ENCODE data around the gene COX17.

Gene COX17

GRCh38 chr3:119643528-119643927 is 33.7 kb downstream of the COX17 start:
- DNase-seq (ENCODE audit: low read depth), result no peak

DNA sequence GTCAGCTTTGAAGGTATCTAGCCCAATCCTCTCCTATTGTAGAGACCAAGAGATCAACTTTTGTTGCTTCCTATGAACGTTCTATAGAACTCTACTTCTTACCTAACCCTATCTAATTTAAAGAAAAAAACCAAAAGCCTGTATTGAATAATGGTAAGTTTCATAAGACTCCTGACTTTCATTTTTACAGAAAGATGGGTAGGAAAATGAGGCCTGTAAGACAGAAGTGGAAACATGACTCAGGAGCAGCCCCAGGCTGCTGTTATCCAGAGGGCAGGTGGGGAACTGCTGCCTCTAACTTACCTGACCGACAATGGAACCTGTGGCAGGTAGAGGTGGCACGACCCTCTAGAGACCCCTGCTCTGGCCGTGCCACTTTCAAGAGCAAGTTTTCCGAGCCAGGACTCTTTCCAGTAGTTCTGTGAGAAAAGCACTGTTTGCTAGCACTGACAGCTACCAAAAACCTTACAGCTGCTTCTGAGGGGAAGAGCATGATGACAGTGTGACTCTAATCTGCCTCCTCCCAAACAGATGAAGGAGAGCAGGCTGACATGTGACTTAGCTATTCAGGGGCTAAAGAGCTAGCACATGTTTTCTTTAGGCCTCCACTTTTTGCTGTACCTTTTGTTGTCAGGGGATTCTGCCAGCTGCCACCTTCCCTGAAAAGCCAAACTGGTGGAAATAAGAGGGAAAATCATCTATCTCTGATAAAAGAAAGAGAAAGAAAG is 34.3 kb downstream of the COX17 start:
- DNase-seq (ENCODE audit: low read depth), result no peak

DNA sequence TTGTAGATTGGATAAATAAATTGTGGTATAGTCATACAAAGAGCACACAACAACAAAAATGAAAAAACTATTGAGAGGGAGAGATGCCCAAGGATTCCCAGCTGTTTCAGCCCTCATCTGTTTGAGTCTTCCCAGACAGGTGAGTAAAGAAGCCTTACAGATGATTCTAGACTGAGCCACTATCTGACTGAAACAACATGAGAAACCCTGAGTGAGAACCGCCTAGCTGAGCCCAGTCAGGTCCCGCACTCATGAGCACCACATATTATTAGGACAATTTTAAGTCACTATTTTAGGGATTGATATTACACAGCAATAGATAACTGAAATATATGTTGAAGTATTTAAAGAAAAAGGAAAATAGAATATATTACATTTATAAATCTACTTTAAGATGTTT is 35.8 kb downstream of the COX17 start:
- no peak for DNase-seq (ENCODE audit: low read depth)

DNA sequence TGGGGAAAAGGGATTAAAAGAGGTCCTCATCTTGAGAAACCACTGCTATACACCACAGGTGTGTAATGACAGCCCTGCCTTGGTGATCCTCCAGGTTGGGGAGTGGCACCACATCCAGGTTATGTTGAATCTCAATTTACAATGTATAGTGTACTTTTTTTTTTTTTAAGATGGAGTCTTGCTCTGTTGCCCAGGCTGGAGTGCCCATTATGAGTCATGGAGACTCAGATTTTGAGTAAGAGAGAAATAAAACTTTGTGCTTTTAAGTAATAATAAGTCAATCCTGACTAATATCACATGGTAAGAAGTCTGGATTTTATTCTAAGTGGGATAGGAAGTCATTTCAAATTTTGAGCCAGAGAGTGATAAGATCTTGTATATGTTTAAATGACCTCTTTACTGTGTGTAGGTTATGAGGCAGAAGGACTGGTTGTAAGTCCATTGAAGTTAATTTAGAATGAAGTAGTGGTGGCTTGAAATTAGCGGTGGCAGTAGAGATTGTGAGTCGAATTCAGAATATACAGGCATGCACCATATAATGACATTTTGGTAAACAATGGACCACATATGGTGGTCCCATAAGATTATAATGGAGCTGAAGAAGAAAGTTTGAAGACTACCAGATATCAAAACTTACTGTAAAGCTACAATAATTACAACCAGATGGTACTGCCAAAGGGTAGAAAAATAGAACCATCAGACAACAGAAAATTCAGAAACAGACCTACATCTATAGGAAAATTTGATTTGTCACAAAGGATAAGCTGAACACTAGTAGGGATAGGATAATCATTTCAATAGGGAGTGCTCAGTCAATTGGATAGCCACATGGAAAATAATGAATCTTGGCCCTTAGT is 37.5 kb downstream of the COX17 start:
- DNase-seq (ENCODE audit: low read depth), result no peak

DNA sequence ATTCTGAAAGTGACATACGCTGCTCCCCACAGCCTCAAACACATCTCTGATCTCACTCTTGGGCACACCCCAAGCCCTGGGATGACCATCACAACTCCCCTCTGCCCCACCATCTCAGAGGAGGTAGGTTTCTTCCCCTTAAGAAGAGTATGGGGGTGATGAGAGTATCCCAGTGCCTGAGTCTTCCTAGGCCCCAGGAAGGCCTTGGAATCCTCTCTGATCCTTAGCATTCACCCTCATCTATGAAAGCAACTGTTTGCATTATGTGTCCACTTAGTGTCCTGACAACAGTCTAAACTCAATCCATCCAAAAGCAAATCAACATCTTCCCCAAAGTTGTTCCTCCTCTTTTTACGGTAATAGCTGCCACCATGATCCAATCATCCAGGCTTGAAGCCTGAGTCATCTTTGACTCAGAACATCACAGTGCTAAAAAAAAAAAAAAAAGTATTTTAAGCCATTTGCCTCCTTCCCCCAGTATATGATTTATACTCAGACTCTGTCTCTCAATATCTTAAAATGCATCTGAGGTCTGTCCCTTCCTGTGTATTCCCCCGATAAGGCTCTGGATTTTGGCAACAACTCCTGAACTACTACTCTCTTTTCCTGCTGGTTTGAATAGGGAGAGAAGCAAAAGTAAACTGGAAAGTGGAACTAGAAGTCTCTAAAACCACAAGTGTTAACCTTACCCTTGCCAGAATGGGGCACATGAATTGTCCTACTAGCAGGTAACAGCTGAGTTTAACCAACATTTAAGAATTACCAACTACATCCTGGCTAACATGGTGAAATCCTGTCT is 39.3 kb downstream of the COX17 start:
- no peak for DNase-seq (ENCODE audit: low read depth)

- DNase-seq (ENCODE audit: low read depth), result no peak
Measured at GRCh38 chr3:119636891-119637611, 40.2 kb downstream of the COX17 start.

GRCh38 chr3:119636249-119636648 is 41.0 kb downstream of the COX17 start:
- no peak for DNase-seq (ENCODE audit: low read depth)

GRCh38 chr3:119635719-119636118 is 41.5 kb downstream of the COX17 start:
- no peak for DNase-seq (ENCODE audit: low read depth)

DNA sequence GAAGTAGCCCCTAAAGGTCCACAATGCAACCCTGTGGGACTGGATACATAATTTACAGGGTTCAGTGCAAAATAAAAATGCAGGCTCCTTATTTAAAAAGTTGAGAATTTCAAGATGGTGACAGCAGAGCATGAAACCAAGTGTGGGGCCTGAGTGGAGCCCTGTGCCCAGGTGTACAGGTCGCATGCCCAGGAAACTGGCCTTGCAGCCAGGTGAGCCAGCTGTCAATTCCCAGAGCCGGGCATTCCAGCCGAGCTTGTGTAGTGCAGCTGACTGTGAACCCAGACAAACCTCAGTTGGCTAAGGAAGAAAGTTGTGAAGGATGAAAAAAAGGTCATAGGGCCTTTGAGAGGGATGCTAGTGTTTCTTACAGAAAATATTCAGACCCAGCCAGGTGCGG is 44.4 kb downstream of the COX17 start:
- no peak for DNase-seq (ENCODE audit: low read depth)

GRCh38 chr3:119632216-119632615 is 45.0 kb downstream of the COX17 start:
- no peak for DNase-seq (ENCODE audit: low read depth)

- no peak for DNase-seq (ENCODE audit: low read depth)
Measured at GRCh38 chr3:119631516-119631915, 45.7 kb downstream of the COX17 start.

DNA sequence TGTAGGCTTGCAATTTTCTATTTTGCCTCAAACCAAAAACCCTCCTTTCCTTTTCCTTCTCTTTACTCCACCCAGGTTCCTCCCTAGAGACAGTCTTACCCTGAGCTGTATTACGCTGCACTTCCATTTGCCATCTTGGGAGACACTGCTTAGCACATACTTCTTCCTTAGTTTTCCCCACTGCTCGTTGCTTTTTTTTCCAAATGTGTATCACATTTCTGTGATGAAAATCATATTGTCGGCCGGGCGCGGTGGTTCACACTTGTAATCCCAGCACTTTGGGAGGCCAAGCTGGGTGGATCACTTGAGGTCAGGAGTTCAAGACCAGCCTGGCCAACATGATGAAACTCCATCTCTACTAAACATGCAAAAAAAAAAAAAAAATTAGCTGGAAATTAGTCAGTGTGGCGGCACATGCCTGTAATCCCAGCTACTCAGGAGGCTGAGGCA is 46.3 kb downstream of the COX17 start:
- DNase-seq (ENCODE audit: low read depth), result no peak

GRCh38 chr3:119630128-119630879 is 46.9 kb downstream of the COX17 start:
- DNase-seq (ENCODE audit: low read depth), result no peak

GRCh38 chr3:119628816-119629445 is 48.3 kb downstream of the COX17 start:
- no peak for DNase-seq (ENCODE audit: low read depth)

DNA sequence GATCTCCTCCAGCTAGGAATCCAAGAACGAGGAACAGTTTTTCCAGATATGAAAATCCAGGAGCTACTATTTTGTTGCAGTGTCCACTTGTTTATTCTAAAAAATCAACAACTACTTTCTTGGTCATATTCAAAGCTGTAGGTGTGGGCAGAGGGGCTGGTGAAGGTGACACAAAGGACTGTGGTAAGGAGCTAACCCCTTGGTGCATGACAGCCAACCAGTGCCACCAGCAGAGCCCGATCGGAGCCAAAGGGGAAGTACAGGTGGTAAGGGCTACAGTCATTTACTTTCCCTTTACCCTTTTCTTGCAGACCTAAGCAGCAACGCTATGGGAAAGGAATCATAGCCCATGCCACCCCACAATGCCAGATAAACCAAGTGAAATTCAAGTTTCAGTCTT is 48.8 kb downstream of the COX17 start:
- no peak for DNase-seq (ENCODE audit: low read depth)

GRCh38 chr3:119627461-119627860 is 49.7 kb downstream of the COX17 start:
- DNase-seq (ENCODE audit: low read depth), result no peak

DNA sequence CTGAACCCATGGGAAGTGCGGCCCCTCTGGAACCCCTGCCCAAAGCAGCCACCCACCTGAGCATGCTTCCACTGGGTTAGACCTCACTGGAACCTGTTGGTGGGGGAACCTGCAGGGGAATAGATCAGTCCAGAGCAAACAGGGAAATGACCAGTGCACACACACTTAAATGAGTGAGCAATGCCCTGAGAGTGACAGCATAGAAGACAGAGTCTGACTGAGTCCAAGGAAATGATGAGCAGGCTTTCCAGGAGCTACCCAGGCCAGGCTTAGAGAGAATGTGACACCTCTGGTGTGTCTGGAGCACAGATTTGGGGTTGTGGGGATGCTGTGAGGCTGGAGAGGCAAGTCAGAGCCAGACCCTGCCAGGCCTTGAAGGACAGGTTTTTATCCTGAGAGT is 51.0 kb downstream of the COX17 start:
- DNase-seq (ENCODE audit: low read depth), result no peak

DNA sequence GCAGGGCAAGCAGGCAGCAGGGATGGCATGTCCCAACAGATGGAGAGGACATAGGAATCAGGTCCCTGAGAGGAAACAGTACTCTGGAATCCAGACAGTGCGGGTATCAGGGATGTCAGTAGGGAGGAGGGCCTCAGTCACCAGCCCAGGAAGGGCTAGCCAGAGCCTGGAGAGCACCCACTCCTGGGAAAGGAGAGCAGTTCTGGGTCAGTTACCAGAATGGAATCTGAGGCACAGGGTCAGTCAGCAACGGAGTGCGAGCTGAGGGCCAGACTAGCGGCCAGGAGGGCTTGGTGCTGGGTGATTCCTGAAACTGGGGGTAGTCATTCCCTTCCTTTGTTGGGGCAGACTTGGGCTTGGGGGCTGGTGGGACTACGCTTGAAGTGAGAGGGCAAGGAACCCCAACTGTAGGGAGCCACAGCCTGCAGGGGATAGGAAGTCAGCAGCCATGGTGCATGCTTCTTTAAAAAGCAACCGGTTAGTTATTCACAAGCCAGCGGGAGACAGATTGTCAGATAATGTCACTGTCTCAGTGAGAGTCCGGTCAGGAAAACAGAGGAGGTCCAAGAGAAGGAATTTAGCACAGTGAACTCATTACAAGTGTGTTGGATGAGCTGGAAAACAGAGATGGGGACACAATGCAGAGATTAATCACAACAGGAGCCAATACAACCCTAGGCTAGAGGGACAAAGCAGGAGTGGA is 51.6 kb downstream of the COX17 start:
- no peak for DNase-seq (ENCODE audit: low read depth)

DNA sequence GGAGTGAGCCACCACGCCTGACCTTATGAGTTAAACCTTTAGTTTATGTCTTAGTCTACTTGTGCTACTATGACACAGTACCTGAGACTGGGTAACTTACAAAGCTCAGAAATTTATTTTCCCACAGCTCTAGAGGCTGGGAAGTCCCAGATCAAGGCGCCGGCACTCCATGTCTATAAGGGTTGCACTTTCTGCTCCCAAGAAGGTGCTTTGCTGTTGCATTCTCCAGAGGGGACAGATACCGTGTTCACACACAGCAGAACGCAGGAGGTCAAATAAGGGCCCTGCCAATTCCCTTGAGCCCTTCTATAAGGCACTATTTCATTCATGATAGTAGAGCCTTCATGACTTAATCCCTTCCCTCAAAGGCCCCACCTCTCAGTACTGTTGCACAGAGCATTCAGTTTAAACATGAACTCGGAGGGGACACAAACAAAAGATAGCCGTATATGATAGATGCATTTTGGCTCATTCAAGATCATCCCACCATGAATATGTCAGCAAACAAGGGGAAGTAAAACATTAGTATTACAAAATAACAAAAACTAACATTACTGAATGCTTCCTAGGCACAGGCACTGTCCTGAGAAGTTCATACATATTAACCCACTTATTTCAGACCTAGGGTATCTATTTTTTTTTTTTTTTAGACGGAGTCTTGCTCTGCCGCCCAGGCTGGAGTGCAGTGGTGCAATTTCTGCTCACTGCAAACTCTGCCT is 53.0 kb downstream of the COX17 start:
- DNase-seq (ENCODE audit: low read depth), result no peak

Measured in activated T-cell treated with anti-CD3 and anti-CD28 coated beads for 48 hours (primary cell).